T-helper 1 cell treated with Interleukin-12 subunit alpha and Interleukin-12 subunit beta and Interleukin-4 antibody, amounts not matched to agents 30 μg/mL and 1 μg/mL, for 36 hours (primary cell): ENCODE measurements around the gene HDAC4.
"Not testable (repeated sequence)": the region's sequence is repeated elsewhere in the genome, so short reads cannot be mapped to it uniquely, and the experiment has no call there.

Experiments used
- H3K27ac Mint-ChIP-seq: one replicate; pipeline ENCODE4 v1.8.0; 2021; ENCODE audit warnings: mild to moderate bottlenecking, mixed read lengths
- H3K27me3 Mint-ChIP-seq: one replicate; pipeline ENCODE4 v1.8.0; 2021; ENCODE audit warnings: low read depth, mixed read lengths
- H3K36me3 Mint-ChIP-seq: one replicate; pipeline ENCODE4 v1.8.0; 2021; ENCODE audit warnings: low read depth, mixed read lengths
- H3K4me1 Mint-ChIP-seq: one replicate; pipeline ENCODE4 v1.8.0; 2021; ENCODE audit warnings: low read depth, mixed read lengths
- H3K4me3 Mint-ChIP-seq: one replicate; pipeline ENCODE4 v1.8.0; 2021; ENCODE audit warnings: mild to moderate bottlenecking, moderate library complexity, mixed read lengths
- H3K9me3 Mint-ChIP-seq: one replicate; pipeline ENCODE4 v1.8.0; 2021; ENCODE audit warnings: mixed read lengths

Gene HDAC4

GRCh38 chr2:239180526-239181073 lies 220.2 kb downstream of the HDAC4 start:
- no peaks in the 10 kb centered on the region for H3K27me3 Mint-ChIP-seq
- peaks cover 9% of the 10 kb centered on the region for H3K9me3 Mint-ChIP-seq
- peaks cover 50% of the 10 kb centered on the region for H3K36me3 Mint-ChIP-seq
- H3K4me1 Mint-ChIP-seq: no peaks in the 10 kb centered on the region
- no peak overlapping the region for H3K27ac Mint-ChIP-seq
- no peak overlapping the region for H3K4me3 Mint-ChIP-seq

- Mint-ChIP-seq H3K36me3 (peaks cover 55% of the 10 kb centered on the region), H3K27ac (no peak overlapping the region), H3K4me3 (no peak overlapping the region), H3K4me1 (no peaks in the 10 kb centered on the region), H3K9me3 (peaks cover 10% of the 10 kb centered on the region), H3K27me3 (no peaks in the 10 kb centered on the region)
Measured at GRCh38 chr2:239179851-239180371, 220.9 kb downstream of the HDAC4 start.

GRCh38 chr2:239178954-239179353 lies 221.9 kb downstream of the HDAC4 start:
- Mint-ChIP-seq H3K4me1 (no peaks in the 10 kb centered on the region), H3K4me3 (no peak overlapping the region), H3K27me3 (no peaks in the 10 kb centered on the region), H3K27ac (no peak overlapping the region), H3K36me3 (peaks cover 64% of the 10 kb centered on the region), H3K9me3 (peaks cover 19% of the 10 kb centered on the region)

GRCh38 chr2:239178484-239178883 lies 222.3 kb downstream of the HDAC4 start:
- Mint-ChIP-seq H3K9me3 (peaks cover 22% of the 10 kb centered on the region), H3K4me1 (peaks cover under 1% of the 10 kb centered on the region), H3K27ac (no peak overlapping the region), H3K36me3 (peaks cover 64% of the 10 kb centered on the region), H3K4me3 (no peak overlapping the region), H3K27me3 (no peaks in the 10 kb centered on the region)

- H3K27ac Mint-ChIP-seq: no peak overlapping the region
- peaks cover 69% of the 10 kb centered on the region for H3K36me3 Mint-ChIP-seq
- peaks cover 28% of the 10 kb centered on the region for H3K9me3 Mint-ChIP-seq
Measured at GRCh38 chr2:239177908-239178307, 222.9 kb downstream of the HDAC4 start.

GRCh38 chr2:239177325-239177724 lies 223.5 kb downstream of the HDAC4 start:
- peaks cover 72% of the 10 kb centered on the region for H3K36me3 Mint-ChIP-seq

More at GRCh38 chr2:239177908-239178307, 222.9 kb downstream of the HDAC4 start:
- Mint-ChIP-seq H3K4me3 (no peak overlapping the region), H3K4me1 (peaks cover 6% of the 10 kb centered on the region), H3K27me3 (no peaks in the 10 kb centered on the region)

GRCh38 chr2:239176138-239176803 lies 224.5 kb downstream of the HDAC4 start:
- H3K27ac Mint-ChIP-seq, H3K4me3 Mint-ChIP-seq, H3K27me3 Mint-ChIP-seq, H3K4me1 Mint-ChIP-seq: not testable (repeated sequence)
- Mint-ChIP-seq H3K9me3 (peaks cover 41% of the 10 kb centered on the region), H3K36me3 (peaks cover 78% of the 10 kb centered on the region)

More at GRCh38 chr2:239177325-239177724, 223.5 kb downstream of the HDAC4 start:
- H3K9me3 Mint-ChIP-seq: peaks cover 34% of the 10 kb centered on the region
- H3K4me1 Mint-ChIP-seq: peaks cover 6% of the 10 kb centered on the region
- H3K27ac Mint-ChIP-seq: no peak overlapping the region
- no peak overlapping the region for H3K4me3 Mint-ChIP-seq
- no peaks in the 10 kb centered on the region for H3K27me3 Mint-ChIP-seq

- peaks cover 46% of the 10 kb centered on the region for H3K9me3 Mint-ChIP-seq
- H3K4me3 Mint-ChIP-seq: no peak overlapping the region
- no peaks in the 10 kb centered on the region for H3K27me3 Mint-ChIP-seq
- peaks cover 6% of the 10 kb centered on the region for H3K4me1 Mint-ChIP-seq
- H3K36me3 Mint-ChIP-seq: peaks cover 81% of the 10 kb centered on the region
- H3K27ac Mint-ChIP-seq: no peak overlapping the region
Measured at GRCh38 chr2:239175181-239175580, 225.6 kb downstream of the HDAC4 start.

- Mint-ChIP-seq H3K27ac (no peak overlapping the region), H3K4me3 (no peak overlapping the region), H3K27me3 (no peaks in the 10 kb centered on the region), H3K9me3 (peaks cover 46% of the 10 kb centered on the region), H3K4me1 (peaks cover 6% of the 10 kb centered on the region), H3K36me3 (peaks cover 72% of the 10 kb centered on the region)
Measured at GRCh38 chr2:239173301-239173700, 227.5 kb downstream of the HDAC4 start.

GRCh38 chr2:239171643-239172042 lies 229.2 kb downstream of the HDAC4 start:
- Mint-ChIP-seq H3K27me3 (no peaks in the 10 kb centered on the region), H3K27ac (no peak overlapping the region), H3K4me1 (peaks cover 6% of the 10 kb centered on the region), H3K4me3 (no peak overlapping the region), H3K36me3 (peaks cover 58% of the 10 kb centered on the region), H3K9me3 (peaks cover 39% of the 10 kb centered on the region)

GRCh38 chr2:239169311-239170048 lies 231.3 kb downstream of the HDAC4 start:
- H3K4me1 Mint-ChIP-seq: peaks cover 14% of the 10 kb centered on the region
- no peak overlapping the region for H3K4me3 Mint-ChIP-seq
- peaks cover 32% of the 10 kb centered on the region for H3K9me3 Mint-ChIP-seq
- H3K27ac Mint-ChIP-seq: no peak overlapping the region
- no peaks in the 10 kb centered on the region for H3K27me3 Mint-ChIP-seq
- H3K36me3 Mint-ChIP-seq: peaks cover 44% of the 10 kb centered on the region

- H3K9me3 Mint-ChIP-seq: peaks cover 25% of the 10 kb centered on the region
- no peak overlapping the region for H3K4me3 Mint-ChIP-seq
- no peaks in the 10 kb centered on the region for H3K27me3 Mint-ChIP-seq
- peaks cover 19% of the 10 kb centered on the region for H3K4me1 Mint-ChIP-seq
- no peak overlapping the region for H3K27ac Mint-ChIP-seq
- peaks cover 43% of the 10 kb centered on the region for H3K36me3 Mint-ChIP-seq
Measured at GRCh38 chr2:239168575-239168974, 232.2 kb downstream of the HDAC4 start.

- H3K36me3 Mint-ChIP-seq: peaks cover 42% of the 10 kb centered on the region
- no peak overlapping the region for H3K27ac Mint-ChIP-seq
- H3K9me3 Mint-ChIP-seq: peaks cover 18% of the 10 kb centered on the region
- H3K4me3 Mint-ChIP-seq: no peak overlapping the region
- peaks cover 13% of the 10 kb centered on the region for H3K4me1 Mint-ChIP-seq
- H3K27me3 Mint-ChIP-seq: no peaks in the 10 kb centered on the region
Measured at GRCh38 chr2:239167766-239168444, 232.9 kb downstream of the HDAC4 start.

- Mint-ChIP-seq H3K27me3 (no peaks in the 10 kb centered on the region), H3K4me3 (no peak overlapping the region), H3K27ac (no peak overlapping the region), H3K36me3 (peaks cover 41% of the 10 kb centered on the region), H3K4me1 (peaks cover 12% of the 10 kb centered on the region), H3K9me3 (peaks cover 11% of the 10 kb centered on the region)
Measured at GRCh38 chr2:239167011-239167673, 233.7 kb downstream of the HDAC4 start.
